H1 (cell line): Measurements from ENCODE around the gene ZNF292.
"Not testable (repeated sequence)": the region's sequence is repeated elsewhere in the genome, so short reads cannot be mapped to it uniquely, and the experiment has no call there.

Experiments
- CREB1 ChIP-seq: IDR thresholded peaks from 2 replicates; pipeline ENCODE4 v1.6.1; 2012; ENCODE audit warnings: inconsistent platforms
- EP300 ChIP-seq, 2 experiments: IDR thresholded peaks; 1 replicate in 1 of 2; 2 replicates in 1 of 2; pipeline ENCODE4 v1.6.1; 2011 to 2012; ENCODE audit warnings: low read depth in 2 of 2, low read length in 2 of 2, mild to moderate bottlenecking in 2 of 2, borderline replicate concordance in 1 of 2, inconsistent platforms in 1 of 2, moderate library complexity in 1 of 2
- EZH2 ChIP-seq: fragments of 200-600 bp; sonication (generic); IDR thresholded peaks from 2 replicates; pipeline ENCODE4 v1.7.1; 2012; ENCODE audit warnings: low read depth, mild to moderate bottlenecking, moderate library complexity, low read length, inconsistent platforms; ENCODE audit not compliant: severe bottlenecking
- HDAC2 ChIP-seq, 2 experiments: fragments of 300-600 bp in 1 of 2; sonication (generic) in 1 of 2; IDR thresholded peaks; 2 replicates each; pipeline ENCODE4 v1.6.1; 2011 to 2012; ENCODE audit warnings: low read depth in 2 of 2, low read length in 2 of 2, mild to moderate bottlenecking in 2 of 2, moderate library complexity in 2 of 2, borderline replicate concordance in 1 of 2, inconsistent platforms in 1 of 2
- HDAC6 ChIP-seq: IDR thresholded peaks from one replicate; pipeline ENCODE4 v1.7.1; 2012; ENCODE audit warnings: low read depth, mild to moderate bottlenecking, inconsistent platforms, low read length, moderate library complexity
- POLR2A ChIP-seq, 2 experiments: IDR thresholded peaks; 1 replicate in 1 of 2; 2 replicates in 1 of 2; pipeline ENCODE4 v1.6.1; 2011; ENCODE audit warnings: low read depth in 2 of 2, low read length in 2 of 2, mild to moderate bottlenecking in 2 of 2; ENCODE audit errors: control extremely low read depth in 1 of 2
- POLR2AphosphoS5 ChIP-seq: IDR thresholded peaks from 2 replicates; pipeline ENCODE4 v1.6.1; 2011; ENCODE audit warnings: low read depth, low read length
- RAD21 ChIP-seq, 2 experiments: IDR thresholded peaks in 1 of 2; conservative IDR thresholded peaks in 1 of 2; 2 replicates each; pipeline ENCODE4 v1.6.1; 2011; ENCODE audit warnings: low read depth in 2 of 2, low read length in 2 of 2, improper control_type of control experiment in 1 of 2, inconsistent platforms in 1 of 2, mild to moderate bottlenecking in 1 of 2, moderate library complexity in 1 of 2
- TAF1 ChIP-seq: IDR thresholded peaks from 2 replicates; pipeline ENCODE4 v1.6.1; 2011; ENCODE audit warnings: mild to moderate bottlenecking, low read depth, low read length
- TF ChIP-seq, protein P1 (sequence below): IDR thresholded peaks from 2 replicates; pipeline ENCODE4 v1.6.1; 2011; ENCODE audit warnings: low read length, improper control_type of control experiment
- TF ChIP-seq, protein P2 (sequence below), 3 experiments: IDR thresholded peaks; 1 replicate in 2 of 3; 2 replicates in 1 of 3; pipeline versions ENCODE4 v1.5.1 to v1.6.1; 2011; ENCODE audit warnings: low read length in 3 of 3, mild to moderate bottlenecking in 3 of 3, inconsistent platforms in 2 of 3, low read depth in 1 of 3, moderate library complexity in 1 of 3; ENCODE audit not compliant: insufficient read depth in 1 of 3; ENCODE audit errors: control extremely low read depth in 1 of 3

GRCh38 chr6:87239098-87239635, 83.8 kb downstream of the ZNF292 start:
- not testable (repeated sequence) for TF ChIP-seq CREB1; TAF1; EP300 (IDR thresholded peaks at IDR 0.05; ENCODE audit: borderline replicate concordance in 1 of 2, low read depth in 2 of 2, low read length in 2 of 2); POLR2A (IDR thresholded peaks at IDR 0.05; ENCODE audit: control extremely low read depth in 1 of 2, low read depth in 2 of 2, low read length in 2 of 2); HDAC6; EZH2; RAD21 (IDR thresholded peaks at IDR 0.05 in 1 of 2, conservative IDR thresholded peaks at IDR 0.05 in 1 of 2; ENCODE audit: low read depth in 2 of 2, low read length in 2 of 2); HDAC2 (IDR thresholded peaks at IDR 0.05; ENCODE audit: borderline replicate concordance in 1 of 2, low read depth in 2 of 2, low read length in 2 of 2); POLR2AphosphoS5
- TF ChIP-seq, protein P1, sequence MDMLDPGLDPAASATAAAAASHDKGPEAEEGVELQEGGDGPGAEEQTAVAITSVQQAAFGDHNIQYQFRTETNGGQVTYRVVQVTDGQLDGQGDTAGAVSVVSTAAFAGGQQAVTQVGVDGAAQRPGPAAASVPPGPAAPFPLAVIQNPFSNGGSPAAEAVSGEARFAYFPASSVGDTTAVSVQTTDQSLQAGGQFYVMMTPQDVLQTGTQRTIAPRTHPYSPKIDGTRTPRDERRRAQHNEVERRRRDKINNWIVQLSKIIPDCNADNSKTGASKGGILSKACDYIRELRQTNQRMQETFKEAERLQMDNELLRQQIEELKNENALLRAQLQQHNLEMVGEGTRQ: not testable (repeated sequence)
- TF ChIP-seq, protein P2, sequence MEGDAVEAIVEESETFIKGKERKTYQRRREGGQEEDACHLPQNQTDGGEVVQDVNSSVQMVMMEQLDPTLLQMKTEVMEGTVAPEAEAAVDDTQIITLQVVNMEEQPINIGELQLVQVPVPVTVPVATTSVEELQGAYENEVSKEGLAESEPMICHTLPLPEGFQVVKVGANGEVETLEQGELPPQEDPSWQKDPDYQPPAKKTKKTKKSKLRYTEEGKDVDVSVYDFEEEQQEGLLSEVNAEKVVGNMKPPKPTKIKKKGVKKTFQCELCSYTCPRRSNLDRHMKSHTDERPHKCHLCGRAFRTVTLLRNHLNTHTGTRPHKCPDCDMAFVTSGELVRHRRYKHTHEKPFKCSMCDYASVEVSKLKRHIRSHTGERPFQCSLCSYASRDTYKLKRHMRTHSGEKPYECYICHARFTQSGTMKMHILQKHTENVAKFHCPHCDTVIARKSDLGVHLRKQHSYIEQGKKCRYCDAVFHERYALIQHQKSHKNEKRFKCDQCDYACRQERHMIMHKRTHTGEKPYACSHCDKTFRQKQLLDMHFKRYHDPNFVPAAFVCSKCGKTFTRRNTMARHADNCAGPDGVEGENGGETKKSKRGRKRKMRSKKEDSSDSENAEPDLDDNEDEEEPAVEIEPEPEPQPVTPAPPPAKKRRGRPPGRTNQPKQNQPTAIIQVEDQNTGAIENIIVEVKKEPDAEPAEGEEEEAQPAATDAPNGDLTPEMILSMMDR (IDR thresholded peaks at IDR 0.05; ENCODE audit: control extremely low read depth in 1 of 3, insufficient read depth in 1 of 3, low read depth in 1 of 3, low read length in 3 of 3): not testable (repeated sequence)
